Transverse colon (tissue), 4 donors: ENCODE results near the gene OR2A12. TPM values are rescaled to one million over a fixed set of nuclear protein-coding genes. Genes with fewer than 3 reads are reported as not detected.

Source experiments
- DNase-seq: peaks from one replicate; pipeline ENCODE4 v3.0.0-alpha.2; 2019
- H3K27ac ChIP-seq, 4 donors: fragments of 200-600 bp; sonication (generic); 2 replicates each; pipeline ENCODE4 v1.5.1; 2016 to 2018; ENCODE audit warnings: inconsistent platforms in 4 of 4
- H3K27me3 ChIP-seq: fragments of 200-600 bp; sonication (generic); 2 replicates; pipeline ENCODE4 v1.5.1; 2017; ENCODE audit warnings: inconsistent platforms
- H3K36me3 ChIP-seq, 4 donors: fragments of 200-600 bp; sonication (generic); 2 replicates each; pipeline ENCODE4 v1.5.1; 2017 to 2019; ENCODE audit warnings: inconsistent platforms in 4 of 4
- H3K4me1 ChIP-seq, 4 donors: fragments of 200-600 bp; sonication (generic); 2 replicates each; pipeline ENCODE4 v1.5.1; 2017 to 2020; ENCODE audit warnings: inconsistent platforms in 4 of 4
- H3K4me3 ChIP-seq, 4 donors: fragments of 200-600 bp; sonication (generic); 1 replicate in 1 of 4; 2 replicates in 3 of 4; pipeline versions ENCODE4 v1.5.1 to v1.6.1; 2017 to 2019; ENCODE audit warnings: inconsistent platforms in 4 of 4
- H3K9me3 ChIP-seq, 2 donors: fragments of 200-600 bp; sonication (generic); 2 replicates each; pipeline ENCODE4 v1.5.1; 2017 to 2019; ENCODE audit warnings: inconsistent platforms in 2 of 2
- CTCF ChIP-seq, 5 experiments: fragments of 200-600 bp in 3 of 5; fragments of 450-650 bp in 2 of 5; sonication (generic) in 3 of 5; IDR thresholded peaks; 1 replicate in 2 of 5; 2 replicates in 3 of 5; pipeline ENCODE4 v1.5.1; 2016 to 2017; ENCODE audit warnings: antibody characterized with exemption in 5 of 5, inconsistent platforms in 3 of 5, mild to moderate bottlenecking in 2 of 5, moderate library complexity in 1 of 5
- EP300 ChIP-seq: sonication (generic); formaldehyde crosslinking; IDR thresholded peaks from one replicate; pipeline ENCODE4 v1.6.1; 2017; ENCODE audit warnings: antibody characterized with exemption, low read depth
- POLR2A ChIP-seq: fragments of 450-650 bp; IDR thresholded peaks from one replicate; pipeline ENCODE4 v1.6.1; 2016; ENCODE audit warnings: antibody characterized with exemption, mild to moderate bottlenecking, moderate library complexity
- POLR2AphosphoS5 ChIP-seq, 3 donors: sonication (generic); formaldehyde crosslinking; IDR thresholded peaks; one replicate each; pipeline ENCODE4 v1.6.1; 2016; ENCODE audit warnings: antibody characterized with exemption in 3 of 3
- WGBS, 2 donors: methylation state at CpG; one replicate each; pipeline ENCODE4 v1.1.5; 2018; ENCODE audit warnings: low coverage in 1 of 2; 5-methylcytosine and 5-hydroxymethylcytosine counted together
- in situ Hi-C, 4 donors: fragments of 200-750 bp; cut with MboI; loops; one replicate each; pipeline versions ENCODE4 v1.15.0 to v1.15.1; 2017; ENCODE audit warnings: low sequenced_read_pairs in 3 of 4, low pct_ligation_motif_present in 1 of 4, low pct_unique_long_range_greater_than_20kb in 1 of 4
- intact Hi-C: fragments of 100-400 bp; cut with DNase I; formaldehyde crosslinking; loops from one replicate; pipeline ENCODE4 v1.15.1; 2023; ENCODE audit warnings: low total_unique reads
- total RNA-seq, 4 donors: library from RNA; depleted of rRNA; stranded (reverse); fragments of >200 nt; gene quantifications; one replicate each; pipeline ENCODE4 v1.1.0, GENCODE V29; 2016

The OR2A12 gene
- not detected for total RNA-seq

- DNase-seq: no peak
- H3K4me3 ChIP-seq: no peak within 1 kb of the TSS
- H3K9me3 ChIP-seq: no peaks in the 10 kb centered on the region
- TF ChIP-seq POLR2A: no peak
- H3K4me1 ChIP-seq: no peaks in the 10 kb centered on the region
- 70 to 100% methylated on average over 1 to 2 of the region's 2 CpGs for WGBS, 2 donors
- H3K27me3 ChIP-seq: no peaks in the 10 kb centered on the region
- in situ Hi-C loops (no loop called here), intact Hi-C loops (no loop called here)
- H3K36me3 ChIP-seq: no peaks in the 10 kb centered on the region
- H3K27ac ChIP-seq: no peak within 1 kb of the TSS
These were observed at the start of gene OR2A12 for GRCh38 chr7:144085978-144086377. Gene OR2A12, plus strand, starts transcription at chr7:144086278. Its CDS starts 8,830 bp downstream, at chr7:144095108.

GRCh38 chr7:144036302-144036885, 49.7 kb upstream of the OR2A12 start:
- TF ChIP-seq CTCF (IDR thresholded peaks at IDR 0.05): no peak
- no peak for TF ChIP-seq EP300
- no peak for TF ChIP-seq POLR2A
- TF ChIP-seq POLR2AphosphoS5 (IDR thresholded peaks at IDR 0.05): no peak
- DNase-seq: no peak
- in situ Hi-C loops: no loop called here
- no peak overlapping the region for H3K27ac ChIP-seq
- no peaks in the 10 kb centered on the region for H3K9me3 ChIP-seq
- no peaks in the 10 kb centered on the region for H3K36me3 ChIP-seq
- intact Hi-C loops: no loop called here
- no peak overlapping the region for H3K4me3 ChIP-seq
- 48 to 91% methylated on average over 1 of the region's 1 CpG for WGBS, 2 donors
- no peaks in the 10 kb centered on the region for H3K4me1 ChIP-seq
- H3K27me3 ChIP-seq: no peaks in the 10 kb centered on the region

GRCh38 chr7:144037414-144038035, 48.6 kb upstream of the OR2A12 start:
- H3K9me3 ChIP-seq: no peaks in the 10 kb centered on the region
- TF ChIP-seq CTCF (IDR thresholded peaks at IDR 0.05) (no peak), POLR2A (no peak), POLR2AphosphoS5 (IDR thresholded peaks at IDR 0.05) (no peak), EP300 (no peak)
- in situ Hi-C loops (no loop called here), intact Hi-C loops (no loop called here)
- no peaks in the 10 kb centered on the region for H3K4me1 ChIP-seq
- no peaks in the 10 kb centered on the region for H3K27me3 ChIP-seq
- no peak overlapping the region for H3K27ac ChIP-seq
- H3K36me3 ChIP-seq: no peaks in the 10 kb centered on the region
- no peak overlapping the region for H3K4me3 ChIP-seq
- WGBS, 2 donors: 17 to 82% methylated on average over 1 of the region's 1 CpG
- no peak for DNase-seq

GRCh38 chr7:144038887-144039286, 47.2 kb upstream of the OR2A12 start:
- no peak overlapping the region for H3K4me3 ChIP-seq
- WGBS, 2 donors: 59 to 62% methylated on average over 4 of the region's 4 CpGs
- TF ChIP-seq POLR2A: no peak
- TF ChIP-seq CTCF (IDR thresholded peaks at IDR 0.05): no peak
- TF ChIP-seq POLR2AphosphoS5 (IDR thresholded peaks at IDR 0.05): no peak
- no peak for TF ChIP-seq EP300
- H3K27me3 ChIP-seq: no peaks in the 10 kb centered on the region
- H3K36me3 ChIP-seq: no peaks in the 10 kb centered on the region
- DNase-seq: no peak
- intact Hi-C loops (no loop called here), in situ Hi-C loops (no loop called here)
- H3K4me1 ChIP-seq: no peaks in the 10 kb centered on the region
- no peaks in the 10 kb centered on the region for H3K9me3 ChIP-seq
- no peak overlapping the region for H3K27ac ChIP-seq

GRCh38 chr7:144048648-144049047, 37.4 kb upstream of the OR2A12 start, which contains the start of gene OR2A5:
Gene OR2A5, plus strand, starts transcription at chr7:144048948. Its CDS starts 1,454 bp downstream, at chr7:144050402.
- Histone ChIP-seq H3K9me3 (no peaks in the 10 kb centered on the region), H3K4me3 (no peak within 1 kb of the TSS), H3K4me1 (no peaks in the 10 kb centered on the region), H3K27me3 (no peaks in the 10 kb centered on the region), H3K27ac (no peak within 1 kb of the TSS), H3K36me3 (no peaks in the 10 kb centered on the region)
- WGBS, 2 donors: 45% methylated on average over 1 of the region's 1 CpG; no CpG with 5 or more reads in 1 of the 2 donors
- DNase-seq: no peak
- in situ Hi-C loops: no loop called here
- intact Hi-C loops: no loop called here
- TF ChIP-seq EP300: no peak
- TF ChIP-seq POLR2A: no peak
- TF ChIP-seq CTCF (IDR thresholded peaks at IDR 0.05): no peak
- TF ChIP-seq POLR2AphosphoS5 (IDR thresholded peaks at IDR 0.05): no peak
